Smooth muscle cell (in vitro differentiated cells): ENCODE measurements around the gene CNOT6. TPM values are rescaled to one million over a fixed set of nuclear protein-coding genes. Genes with fewer than 3 reads are reported as not detected.

ENCODE experiments used
- DNase-seq: peaks from one replicate; lab custom pipeline; 2025; ENCODE audit not compliant: unreplicated experiment; lab: John Stamatoyannopoulos, UW
- H2AFZ ChIP-seq: fragments of 200-600 bp; sonication (generic); 2 replicates; pipeline ENCODE4 v1.6.0; 2016; ENCODE audit warnings: antibody characterized with exemption, low read depth, mild to moderate bottlenecking
- H3F3A ChIP-seq: fragments of 200-600 bp; sonication (generic); 2 replicates; pipeline ENCODE4 v1.6.0; 2017; ENCODE audit warnings: antibody characterized with exemption, low read depth
- H3K27ac ChIP-seq: fragments of 200-600 bp; sonication (generic); 2 replicates; pipeline ENCODE4 v1.5.1; 2016; ENCODE audit warnings: low read depth, mild to moderate bottlenecking
- H3K27me3 ChIP-seq: fragments of 200-600 bp; sonication (generic); 2 replicates; pipeline ENCODE4 v1.6.1; 2016; ENCODE audit warnings: low read depth, mild to moderate bottlenecking
- H3K36me3 ChIP-seq: fragments of 200-600 bp; sonication (generic); 2 replicates; pipeline ENCODE4 v1.5.1; 2016; ENCODE audit warnings: low read depth
- H3K4me1 ChIP-seq: fragments of 200-600 bp; sonication (generic); 2 replicates; pipeline ENCODE4 v1.5.1; 2016; ENCODE audit warnings: low read depth
- H3K4me2 ChIP-seq: fragments of 200-600 bp; sonication (generic); 2 replicates; pipeline ENCODE4 v1.6.0; 2016; ENCODE audit warnings: mild to moderate bottlenecking
- H3K4me3 ChIP-seq: fragments of 200-600 bp; sonication (generic); 2 replicates; pipeline ENCODE4 v1.5.1; 2016; ENCODE audit warnings: mild to moderate bottlenecking
- H3K79me2 ChIP-seq: fragments of 200-600 bp; sonication (generic); 2 replicates; pipeline ENCODE4 v1.6.0; 2016; ENCODE audit warnings: low read depth, mild to moderate bottlenecking
- H3K9ac ChIP-seq: fragments of 200-600 bp; sonication (generic); 2 replicates; pipeline ENCODE4 v1.6.0; 2016; ENCODE audit warnings: low read depth
- H3K9me3 ChIP-seq: fragments of 200-600 bp; sonication (generic); replicated peaks from 2 replicates; pipeline ENCODE4 v1.5.1; 2016; ENCODE audit warnings: low read depth
- H4K20me1 ChIP-seq: fragments of 200-600 bp; sonication (generic); 2 replicates; pipeline ENCODE4 v1.6.0; 2016; ENCODE audit warnings: low read depth
- CTCF ChIP-seq: fragments of 200-600 bp; sonication (generic); IDR thresholded peaks from 2 replicates; pipeline ENCODE4 v1.5.1; 2017; ENCODE audit warnings: borderline replicate concordance, mild to moderate bottlenecking, antibody characterized with exemption; ENCODE audit not compliant: insufficient read depth, poor library complexity, severe bottlenecking
- WGBS: methylation state at CpG from one replicate; pipeline ENCODE4 v1.1.7; 2016; ENCODE audit warnings: low lambda C conversion rate; 5-methylcytosine and 5-hydroxymethylcytosine counted together
- polyA plus RNA-seq: library from polyadenylated mRNA; unstranded; fragments of >200 nt; fragmentation: Nextera tagmentation; extraction: Ambion mirVana; gene quantifications from 2 replicates; pipeline ENCODE4 v1.2.1, GENCODE V29; 2016
- total RNA-seq: library from RNA; depleted of rRNA; stranded (reverse); fragments of >200 nt; gene quantifications from 2 replicates; pipeline ENCODE4 v1.2.3, GENCODE V29; 2014

CNOT6 gene
- total and polyA plus RNA-seq, 2 experiments from 2014 or later = 6.2 to 19.7 TPM

DNA sequence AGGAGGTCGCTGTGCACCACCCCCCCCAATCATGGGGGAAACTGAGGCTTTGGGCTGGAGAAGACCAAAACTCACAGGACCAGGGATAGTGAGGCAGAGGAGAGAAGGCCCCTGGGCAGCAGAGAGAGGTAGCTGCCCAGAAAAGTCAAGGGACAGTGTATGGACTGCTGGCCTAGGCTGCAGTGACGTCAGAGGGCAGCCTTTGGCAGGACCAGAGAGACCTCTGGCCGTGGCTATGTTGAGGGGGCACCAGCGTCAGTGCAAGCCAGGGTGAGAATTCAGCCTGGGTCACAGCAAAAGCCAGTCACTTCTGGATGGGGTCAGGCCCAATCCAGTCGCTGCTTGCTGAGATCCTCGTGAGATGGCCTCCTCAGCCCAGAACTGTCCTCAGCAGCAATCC lies 128.7 kb downstream of the CNOT6 start:
- TF ChIP-seq CTCF = no peak
- Histone ChIP-seq H3K4me1 (no peaks in the 10 kb centered on the region), H3K27me3 (peaks cover 15% of the 10 kb centered on the region), H3K27ac (no peak overlapping the region), H2AFZ (no peak overlapping the region), H3K79me2 (no peaks in the 10 kb centered on the region), H4K20me1 (no peaks in the 10 kb centered on the region), H3K9me3 (no peaks in the 10 kb centered on the region), H3K9ac (no peak overlapping the region), H3K36me3 (no peaks in the 10 kb centered on the region), H3K4me2 (no peak overlapping the region), H3K4me3 (no peak overlapping the region), H3F3A (no peaks in the 10 kb centered on the region)
- no peak for DNase-seq
- 91% methylated on average over 6 of the region's 6 CpGs for WGBS

DNA sequence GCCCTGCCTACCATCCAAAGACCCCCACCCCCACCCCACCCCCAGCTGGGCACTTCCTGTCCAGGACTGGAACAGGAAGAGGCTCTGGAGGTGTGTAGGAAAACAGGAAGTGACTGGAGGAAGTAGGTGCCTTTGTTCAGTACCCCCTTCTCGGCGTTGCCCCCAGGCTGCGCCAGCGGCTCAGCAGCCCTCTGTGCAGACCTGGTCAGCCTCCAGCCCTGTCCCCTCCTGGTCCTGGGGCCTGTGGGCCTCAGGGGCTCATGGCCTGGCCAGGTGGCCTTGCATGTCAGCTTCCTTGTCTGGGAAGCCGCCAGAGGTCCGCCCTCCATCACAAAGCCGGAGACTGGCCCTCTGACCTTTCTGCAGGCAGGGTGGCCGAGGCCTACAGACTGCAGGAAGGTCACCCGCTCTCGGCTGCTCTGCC lies 129.2 kb downstream of the CNOT6 start:
- no peak overlapping the region for H3K27ac ChIP-seq
- no peaks in the 10 kb centered on the region for H3F3A ChIP-seq
- TF ChIP-seq CTCF = no peak
- peaks cover 15% of the 10 kb centered on the region for H3K27me3 ChIP-seq
- H3K9me3 ChIP-seq = no peaks in the 10 kb centered on the region
- no peaks in the 10 kb centered on the region for H4K20me1 ChIP-seq
- H3K4me2 ChIP-seq = no peak overlapping the region
- H3K4me3 ChIP-seq = no peak overlapping the region
- DNase-seq = no peak
- H2AFZ ChIP-seq = no peak overlapping the region
- no peaks in the 10 kb centered on the region for H3K36me3 ChIP-seq
- no peak overlapping the region for H3K9ac ChIP-seq
- no peaks in the 10 kb centered on the region for H3K4me1 ChIP-seq
- H3K79me2 ChIP-seq = no peaks in the 10 kb centered on the region
- 98% methylated on average over 10 of the region's 10 CpGs for WGBS

DNA sequence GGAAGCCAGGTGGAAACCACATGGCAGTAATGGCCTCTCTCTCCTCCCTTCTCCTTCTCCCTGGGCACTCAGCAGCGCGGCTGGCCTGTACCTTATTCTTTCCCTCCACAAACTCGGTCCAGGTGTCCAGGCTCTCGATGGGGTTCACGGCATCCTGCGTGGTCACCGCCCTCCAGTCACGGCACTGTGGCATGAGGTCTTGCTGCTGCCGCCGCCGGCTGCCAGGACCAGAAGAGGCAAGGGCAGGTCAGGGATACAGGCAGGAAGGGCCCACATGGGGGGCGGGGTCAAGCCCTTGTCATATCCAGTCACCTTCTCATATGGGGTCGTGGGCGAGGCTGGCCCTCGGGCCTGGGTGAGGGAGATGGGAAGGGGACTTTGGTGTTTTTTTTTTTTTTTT lies 129.7 kb downstream of the CNOT6 start:
- 98% methylated on average over 15 of the region's 15 CpGs for WGBS
- H3K9ac ChIP-seq = no peak overlapping the region
- H3K27me3 ChIP-seq = peaks cover 15% of the 10 kb centered on the region

More for the DNA sequence above, 129.7 kb downstream of the CNOT6 start:
- Histone ChIP-seq H3K79me2 (no peaks in the 10 kb centered on the region), H3F3A (no peaks in the 10 kb centered on the region), H3K36me3 (no peaks in the 10 kb centered on the region), H3K9me3 (no peaks in the 10 kb centered on the region), H3K27ac (no peak overlapping the region), H3K4me2 (no peak overlapping the region), H2AFZ (no peak overlapping the region), H3K4me3 (no peak overlapping the region), H3K4me1 (no peaks in the 10 kb centered on the region), H4K20me1 (no peaks in the 10 kb centered on the region)
- DNase-seq = no peak
- TF ChIP-seq CTCF = no peak
